Subcutaneous abdominal adipose tissue (tissue), 5 donors: ENCODE results near the gene MADCAM1.

Source experiments
- H3K27ac ChIP-seq: one replicate; pipeline ENCODE4 v1.7.0; 2013; ENCODE audit warnings: low read depth, mild to moderate bottlenecking, inconsistent platforms, low read length, moderate library complexity
- H3K27me3 ChIP-seq, 5 donors: one replicate each; pipeline ENCODE4 v1.7.0; 2013; ENCODE audit warnings: low read length in 5 of 5, inconsistent platforms in 1 of 5; ENCODE audit not compliant: control insufficient read depth in 5 of 5, insufficient read depth in 4 of 5
- H3K36me3 ChIP-seq, 5 donors: one replicate each; pipeline ENCODE4 v1.7.0; 2013; ENCODE audit warnings: low read length in 5 of 5; ENCODE audit not compliant: control insufficient read depth in 5 of 5, insufficient read depth in 5 of 5
- H3K4me1 ChIP-seq, 5 donors: one replicate each; pipeline ENCODE4 v1.7.0; 2013; ENCODE audit warnings: low read length in 5 of 5, mild to moderate bottlenecking in 3 of 5, moderate library complexity in 1 of 5; ENCODE audit not compliant: control insufficient read depth in 5 of 5, insufficient read depth in 5 of 5
- H3K4me3 ChIP-seq, 5 donors: one replicate each; pipeline ENCODE4 v1.7.0; 2013; ENCODE audit warnings: low read length in 5 of 5, low read depth in 1 of 5
- H3K9ac ChIP-seq, 5 donors: one replicate each; pipeline ENCODE4 v1.7.0; 2013; ENCODE audit warnings: low read length in 5 of 5, mild to moderate bottlenecking in 4 of 5, moderate library complexity in 3 of 5
- H3K9me3 ChIP-seq, 5 donors: one replicate each; pipeline ENCODE4 v1.7.0; 2013; ENCODE audit warnings: low read length in 5 of 5; ENCODE audit not compliant: control insufficient read depth in 5 of 5
- donor health status: healthy.
- donor health status: healthy.
- donor health status: healthy.
- donor health status: healthy.
- donor health status: healthy.

MADCAM1 gene

GRCh38 chr19:507286-508203 lies 11.3 kb downstream of the MADCAM1 start, which contains the start of gene TPGS1:
Gene TPGS1 (plus strand): TSS chr19:507497. CDS start chr19:507507, 10 bp downstream.
- peaks cover 0 to 6% (median 4%) of the 10 kb centered on the region in 5 donors for H3K36me3 ChIP-seq
- H3K4me3 ChIP-seq: peak within 1 kb of the TSS; percentile 75 to 97 (median 89)
- no peaks in the 10 kb centered on the region for H3K27me3 ChIP-seq
- peaks cover 6 to 36% (median 35%) of the 10 kb centered on the region in 5 donors for H3K4me1 ChIP-seq
- H3K9ac ChIP-seq: peak within 1 kb of the TSS; percentile 63 to 88 (median 83)
- H3K27ac ChIP-seq: peak within 1 kb of the TSS; percentile 88
- H3K9me3 ChIP-seq: no peaks in the 10 kb centered on the region

DNA sequence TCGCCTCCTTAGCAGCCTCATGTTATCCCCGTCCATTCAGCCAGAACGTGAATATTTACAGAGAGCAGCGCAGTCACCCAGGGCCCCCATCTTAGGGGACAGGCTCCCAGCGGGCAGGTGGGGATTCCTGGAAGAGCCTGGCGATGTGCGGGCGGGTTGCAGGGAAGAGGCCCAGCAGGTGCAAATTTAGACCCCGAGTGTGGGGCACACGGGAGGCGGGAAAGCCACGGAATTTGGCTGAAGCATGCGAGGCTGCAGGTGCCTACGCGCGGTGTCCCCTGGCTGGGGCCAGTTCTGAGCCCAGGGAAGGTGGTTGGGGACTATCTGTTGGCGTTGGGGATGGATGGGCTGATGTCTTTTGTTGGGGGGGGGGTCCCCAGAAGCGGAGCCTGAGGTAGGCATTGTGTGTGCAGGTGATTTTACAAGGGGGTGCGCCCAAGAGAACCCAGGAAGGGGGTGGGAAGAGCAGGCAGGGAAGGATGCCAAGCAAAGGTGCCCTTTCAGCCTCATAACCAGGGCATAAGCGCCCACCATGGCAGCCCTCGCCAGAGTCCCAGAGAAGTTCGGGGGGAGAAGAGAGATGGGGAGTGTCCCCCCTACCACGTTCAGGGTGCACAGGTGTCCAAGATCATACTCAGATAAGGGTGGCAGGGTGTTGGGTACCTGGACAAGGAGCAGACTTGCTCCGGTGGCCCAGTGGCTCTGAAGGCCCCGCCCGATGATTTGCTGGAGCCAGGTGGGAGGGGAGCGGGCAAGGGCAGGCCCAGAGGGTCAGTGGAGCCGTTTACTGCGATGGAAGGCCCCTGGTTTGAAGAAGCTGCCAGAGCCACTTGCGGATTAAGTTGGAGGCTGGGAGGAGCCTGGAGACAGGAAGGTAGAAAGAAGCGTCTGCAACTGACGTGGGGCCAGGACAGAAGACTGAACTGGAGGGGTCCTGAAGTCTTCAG lies 12.2 kb downstream of the MADCAM1 start:
- Histone ChIP-seq H3K9me3 (no peaks in the 10 kb centered on the region), H3K27me3 (no peaks in the 10 kb centered on the region), H3K27ac (no peak overlapping the region), H3K36me3 (peaks cover 0 to 7% (median 4%) of the 10 kb centered on the region in 5 donors), H3K4me1 (peaks cover 6 to 43% (median 35%) of the 10 kb centered on the region in 5 donors), H3K9ac (peak overlapping the region in 4 of 5 donors; percentile 37 to 88 (median 84)), H3K4me3 (peak overlapping the region; percentile 53 to 97 (median 89))

- Histone ChIP-seq H3K4me3 (peak overlapping the region in 3 of 5 donors; percentile 18 to 42 (median 34)), H3K27me3 (no peaks in the 10 kb centered on the region), H3K27ac (peak overlapping the region; percentile 76), H3K4me1 (peaks cover 6 to 43% (median 35%) of the 10 kb centered on the region in 5 donors), H3K9ac (peak overlapping the region in 4 of 5 donors; percentile 22 to 74 (median 38)), H3K36me3 (peaks cover 0 to 13% (median 4%) of the 10 kb centered on the region in 5 donors), H3K9me3 (no peaks in the 10 kb centered on the region)
Measured at GRCh38 chr19:510606-511100, 14.4 kb downstream of the MADCAM1 start.

DNA sequence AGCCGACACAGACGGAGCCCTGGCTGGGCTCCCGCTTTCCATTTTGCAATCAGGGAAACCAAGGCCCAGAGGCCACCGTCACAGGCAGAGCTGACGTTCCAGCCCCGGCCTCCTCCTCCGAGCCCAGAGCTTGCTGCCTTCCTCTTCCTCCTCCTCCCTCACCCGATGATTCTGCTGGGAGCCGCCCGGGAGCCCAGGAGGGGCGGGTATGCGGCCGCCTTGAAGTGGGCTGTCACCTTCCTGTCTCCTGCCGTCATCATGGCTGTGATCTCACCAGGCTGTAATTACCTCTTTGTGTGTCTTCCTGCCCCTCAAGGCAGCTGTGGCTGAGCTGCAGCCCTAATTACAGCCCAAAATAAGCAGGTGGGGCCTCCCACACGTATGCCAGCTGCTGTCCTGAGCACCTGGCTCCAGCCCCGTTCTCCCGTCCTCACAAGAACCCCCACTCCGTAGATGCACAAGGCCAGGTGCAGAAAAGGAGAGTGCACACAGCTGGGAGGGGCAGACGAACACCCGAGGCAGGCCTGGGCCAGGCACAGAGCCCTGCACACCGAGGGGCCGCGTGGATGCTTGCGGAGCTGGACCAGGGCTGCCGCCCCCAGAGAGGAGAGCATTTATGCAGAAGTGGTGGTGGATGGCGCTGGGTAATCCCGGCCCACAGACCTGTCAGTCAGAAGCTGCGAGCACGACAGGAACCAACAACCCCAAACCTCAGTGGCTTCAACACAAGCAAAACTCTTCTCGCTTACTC lies 15.0 kb downstream of the MADCAM1 start:
- peak overlapping the region in 4 of 5 donors; percentile 22 to 74 (median 38) for H3K9ac ChIP-seq
- H3K4me3 ChIP-seq: peak overlapping the region in 3 of 5 donors; percentile 18 to 42 (median 34)
- H3K36me3 ChIP-seq: peaks cover 0 to 13% (median 4%) of the 10 kb centered on the region in 5 donors
- H3K9me3 ChIP-seq: no peaks in the 10 kb centered on the region
- peak overlapping the region; percentile 76 for H3K27ac ChIP-seq
- peaks cover 6 to 41% (median 34%) of the 10 kb centered on the region in 5 donors for H3K4me1 ChIP-seq
- H3K27me3 ChIP-seq: no peaks in the 10 kb centered on the region

- H3K4me1 ChIP-seq: peaks cover 6 to 35% (median 27%) of the 10 kb centered on the region in 5 donors
- H3K9ac ChIP-seq: no peak overlapping the region
- H3K27ac ChIP-seq: no peak overlapping the region
Measured at GRCh38 chr19:512547-513365, 16.5 kb downstream of the MADCAM1 start.

GRCh38 chr19:513368-514165 lies 17.3 kb downstream of the MADCAM1 start:
- H3K27ac ChIP-seq: no peak overlapping the region
- no peaks in the 10 kb centered on the region for H3K9me3 ChIP-seq
- peaks cover 0 to 13% (median 4%) of the 10 kb centered on the region in 5 donors for H3K36me3 ChIP-seq
- no peak overlapping the region for H3K9ac ChIP-seq
- H3K27me3 ChIP-seq: no peaks in the 10 kb centered on the region
- no peak overlapping the region for H3K4me3 ChIP-seq
- H3K4me1 ChIP-seq: peaks cover 6 to 26% (median 19%) of the 10 kb centered on the region in 5 donors

More at GRCh38 chr19:512547-513365, 16.5 kb downstream of the MADCAM1 start:
- Histone ChIP-seq H3K27me3 (no peaks in the 10 kb centered on the region), H3K36me3 (peaks cover 0 to 13% (median 4%) of the 10 kb centered on the region in 5 donors), H3K4me3 (no peak overlapping the region), H3K9me3 (no peaks in the 10 kb centered on the region)

DNA sequence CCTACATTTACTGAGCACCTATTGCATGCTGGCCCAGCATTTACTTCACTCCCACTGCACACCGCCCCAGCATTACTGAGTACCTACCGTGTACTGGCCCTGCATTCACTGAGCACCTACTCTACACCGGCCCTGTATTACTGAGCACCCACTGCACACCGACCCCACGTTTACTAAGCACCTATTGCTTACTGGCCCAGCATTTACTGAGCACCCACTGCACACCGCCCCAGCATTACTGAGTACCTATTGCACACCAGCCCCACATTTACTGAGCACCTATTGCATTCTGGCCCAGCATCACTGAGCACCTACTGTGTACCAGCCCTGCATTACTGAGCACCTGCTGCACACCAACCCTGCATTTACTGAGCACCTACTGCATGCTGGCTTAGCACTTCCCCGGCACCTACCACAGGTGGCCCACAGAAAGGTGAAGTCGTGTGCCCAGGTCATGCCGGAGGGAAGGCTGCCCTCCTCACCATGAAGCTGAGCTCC lies 17.9 kb downstream of the MADCAM1 start:
- Histone ChIP-seq H3K27me3 (no peaks in the 10 kb centered on the region), H3K9ac (no peak overlapping the region), H3K4me1 (peaks cover 6 to 23% (median 14%) of the 10 kb centered on the region in 5 donors), H3K9me3 (no peaks in the 10 kb centered on the region), H3K4me3 (no peak overlapping the region), H3K36me3 (peaks cover 0 to 13% (median 4%) of the 10 kb centered on the region in 5 donors), H3K27ac (no peak overlapping the region)
